Measurements from ENCODE around the gene GALNT5. TPM values are rescaled to one million over a fixed set of nuclear protein-coding genes. Genes with fewer than 3 reads are reported as not detected.

GALNT5 gene
- total RNA-seq, 1 donor from 2014 or later, result 0.19 TPM

DNA sequence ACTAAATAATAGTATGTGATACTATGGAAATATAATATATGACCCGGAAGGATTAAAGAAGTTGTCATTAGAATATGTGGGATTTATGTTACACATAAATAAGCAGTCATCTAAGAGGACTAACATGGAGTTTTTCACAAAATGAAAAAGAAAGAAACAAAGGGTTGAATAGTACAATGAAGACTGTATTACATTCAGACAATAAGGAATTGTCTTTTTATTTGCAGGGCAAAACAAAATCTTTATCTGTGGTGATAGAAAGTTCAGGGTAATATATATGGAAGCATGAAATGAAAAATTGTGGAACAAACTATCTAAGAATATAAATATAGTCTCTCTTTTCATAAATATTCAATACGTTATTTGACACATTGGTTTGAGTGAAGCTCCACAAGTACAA lies 62.3 kb downstream of the GALNT5 start:
- no peaks in the 10 kb centered on the region for H3K27me3 ChIP-seq (ENCODE audit: low read depth)
- no peak overlapping the region for H3K4me3 ChIP-seq
- H3K27ac ChIP-seq (replicated peaks), result no peak overlapping the region
- H3K9me3 ChIP-seq (replicated peaks), result no peaks in the 10 kb centered on the region
- no peaks in the 10 kb centered on the region for H3K36me3 ChIP-seq
- DNase-seq, result no peak
- TF ChIP-seq, protein P1, sequence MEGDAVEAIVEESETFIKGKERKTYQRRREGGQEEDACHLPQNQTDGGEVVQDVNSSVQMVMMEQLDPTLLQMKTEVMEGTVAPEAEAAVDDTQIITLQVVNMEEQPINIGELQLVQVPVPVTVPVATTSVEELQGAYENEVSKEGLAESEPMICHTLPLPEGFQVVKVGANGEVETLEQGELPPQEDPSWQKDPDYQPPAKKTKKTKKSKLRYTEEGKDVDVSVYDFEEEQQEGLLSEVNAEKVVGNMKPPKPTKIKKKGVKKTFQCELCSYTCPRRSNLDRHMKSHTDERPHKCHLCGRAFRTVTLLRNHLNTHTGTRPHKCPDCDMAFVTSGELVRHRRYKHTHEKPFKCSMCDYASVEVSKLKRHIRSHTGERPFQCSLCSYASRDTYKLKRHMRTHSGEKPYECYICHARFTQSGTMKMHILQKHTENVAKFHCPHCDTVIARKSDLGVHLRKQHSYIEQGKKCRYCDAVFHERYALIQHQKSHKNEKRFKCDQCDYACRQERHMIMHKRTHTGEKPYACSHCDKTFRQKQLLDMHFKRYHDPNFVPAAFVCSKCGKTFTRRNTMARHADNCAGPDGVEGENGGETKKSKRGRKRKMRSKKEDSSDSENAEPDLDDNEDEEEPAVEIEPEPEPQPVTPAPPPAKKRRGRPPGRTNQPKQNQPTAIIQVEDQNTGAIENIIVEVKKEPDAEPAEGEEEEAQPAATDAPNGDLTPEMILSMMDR (IDR thresholded peaks at IDR 0.05; ENCODE audit: borderline replicate concordance), result no peak
- intact Hi-C loops (cut with micrococcal nuclease), result loop anchor here (10.0 kb wide), 1 partner anchor 175 kb away; no protein-coding TSS in a partner anchor
- H3K4me1 ChIP-seq, result no peaks in the 10 kb centered on the region

DNA sequence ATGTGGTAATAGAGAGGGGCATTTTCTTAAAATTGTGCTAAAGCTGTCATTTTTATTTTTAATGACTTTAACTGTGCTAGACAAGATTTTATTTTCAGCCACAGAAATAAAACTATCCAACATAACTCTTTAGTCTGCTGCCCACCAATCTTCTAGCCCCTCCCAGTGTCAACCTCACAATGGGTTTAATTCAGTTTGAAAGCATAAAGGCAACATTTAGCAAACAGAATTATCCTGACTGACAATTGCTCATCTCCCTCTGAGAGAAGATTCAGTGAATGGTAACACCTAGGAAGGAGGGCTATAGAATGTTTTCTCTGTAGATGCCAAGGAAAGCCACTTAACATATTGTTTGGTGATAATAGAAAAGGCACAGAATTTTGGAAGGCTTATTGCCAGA lies 62.9 kb downstream of the GALNT5 start:
- intact Hi-C loops (cut with micrococcal nuclease), result loop anchor here (10.0 kb wide), 1 partner anchor 174 kb away; no protein-coding TSS in a partner anchor
- no peaks in the 10 kb centered on the region for H3K27me3 ChIP-seq (ENCODE audit: low read depth)
- no peaks in the 10 kb centered on the region for H3K4me1 ChIP-seq
- TF ChIP-seq, protein P1 (IDR thresholded peaks at IDR 0.05; ENCODE audit: borderline replicate concordance), result no peak
- no peak overlapping the region for H3K4me3 ChIP-seq
- no peak for DNase-seq
- H3K9me3 ChIP-seq (replicated peaks), result no peaks in the 10 kb centered on the region
- no peak overlapping the region for H3K27ac ChIP-seq (replicated peaks)
- no peaks in the 10 kb centered on the region for H3K36me3 ChIP-seq

DNA sequence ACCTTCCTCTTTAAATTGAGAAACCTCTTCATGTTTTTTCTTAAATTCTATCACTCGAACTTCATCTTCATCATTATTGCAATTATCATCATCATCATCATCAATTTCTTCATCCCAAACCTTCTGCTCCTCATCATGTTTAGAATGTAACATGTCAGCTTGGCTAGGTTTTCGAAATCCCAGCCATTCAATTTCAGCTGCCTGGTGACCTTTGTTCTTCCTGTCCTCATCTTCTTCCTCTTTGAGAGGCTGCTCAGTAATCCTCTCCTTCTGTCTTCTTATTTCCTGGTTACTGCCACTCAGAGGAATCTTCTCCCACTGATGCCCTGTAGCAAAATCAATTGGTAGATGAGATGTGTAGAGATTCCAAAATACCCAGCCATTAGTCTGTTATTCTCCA lies 64.0 kb downstream of the GALNT5 start:
- H3K36me3 ChIP-seq, result no peaks in the 10 kb centered on the region
- no peak for DNase-seq
- no peak overlapping the region for H3K27ac ChIP-seq (replicated peaks)
- no peaks in the 10 kb centered on the region for H3K27me3 ChIP-seq (ENCODE audit: low read depth)
- H3K4me3 ChIP-seq, result no peak overlapping the region
- no peaks in the 10 kb centered on the region for H3K9me3 ChIP-seq (replicated peaks)
- TF ChIP-seq, protein P1 (IDR thresholded peaks at IDR 0.05; ENCODE audit: borderline replicate concordance), result no peak
- H3K4me1 ChIP-seq, result peaks cover 1% of the 10 kb centered on the region
- intact Hi-C loops (cut with micrococcal nuclease), result loop anchor here (10.0 kb wide), 1 partner anchor 173 kb away; no protein-coding TSS in a partner anchor

DNA sequence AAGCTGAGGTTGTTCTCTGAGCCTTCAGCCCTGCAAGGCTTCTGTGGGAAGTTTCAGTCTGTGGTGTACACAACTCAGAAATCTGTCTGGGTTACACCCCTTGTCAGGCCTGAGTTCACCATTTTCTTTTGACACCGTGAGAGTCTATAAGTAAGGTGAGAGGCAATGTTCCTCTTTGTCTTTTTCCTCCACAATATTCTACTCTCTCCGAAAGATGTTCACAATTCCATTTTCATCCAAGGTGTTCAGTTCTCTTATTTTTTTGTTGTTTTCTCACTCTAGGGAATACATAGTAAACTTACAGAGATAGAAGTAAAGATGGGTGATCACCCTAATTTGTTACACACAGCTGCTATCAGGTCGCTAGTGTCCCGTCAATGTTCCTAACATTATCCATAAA lies 64.9 kb downstream of the GALNT5 start:
- H3K36me3 ChIP-seq, result no peaks in the 10 kb centered on the region
- peaks cover 11% of the 10 kb centered on the region for H3K4me1 ChIP-seq
- DNase-seq, result no peak
- H3K9me3 ChIP-seq (replicated peaks), result no peaks in the 10 kb centered on the region
- H3K27me3 ChIP-seq (ENCODE audit: low read depth), result no peaks in the 10 kb centered on the region
- intact Hi-C loops (cut with micrococcal nuclease), result loop anchor here (10.0 kb wide), 1 partner anchor 172 kb away; no protein-coding TSS in a partner anchor
- H3K27ac ChIP-seq (replicated peaks), result no peak overlapping the region
- TF ChIP-seq, protein P1 (IDR thresholded peaks at IDR 0.05; ENCODE audit: borderline replicate concordance), result no peak
- H3K4me3 ChIP-seq, result no peak overlapping the region

DNA sequence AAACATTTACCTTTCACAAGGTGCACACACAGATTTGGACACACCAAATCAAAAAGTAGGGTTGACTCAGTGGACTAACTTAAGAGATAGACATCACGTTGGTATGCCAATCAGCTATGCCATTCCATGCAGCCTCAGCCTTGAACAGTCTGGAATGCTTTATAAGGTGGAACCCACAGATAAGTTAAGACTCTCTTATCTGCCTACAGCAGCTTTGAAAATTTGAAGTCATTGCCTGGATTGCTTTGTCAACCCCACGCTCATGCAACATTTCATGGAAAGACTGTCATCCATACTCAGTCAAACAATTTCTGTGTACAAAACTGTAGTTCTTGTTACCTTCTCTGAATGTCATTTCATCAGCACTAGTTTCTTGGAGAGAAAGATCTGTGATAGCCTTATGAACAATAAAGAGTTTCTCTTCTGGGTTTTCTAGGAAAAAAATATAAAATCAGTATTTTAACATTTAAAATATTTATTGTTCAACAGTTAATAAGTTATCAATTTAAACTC lies 66.9 kb downstream of the GALNT5 start:
- peaks cover 19% of the 10 kb centered on the region for H3K4me1 ChIP-seq
- no peak for DNase-seq
- H3K4me3 ChIP-seq, result no peak overlapping the region
- intact Hi-C loops (cut with micrococcal nuclease), result loop anchor here (10.0 kb wide), 1 partner anchor 170 kb away; no protein-coding TSS in a partner anchor
- H3K9me3 ChIP-seq (replicated peaks), result no peaks in the 10 kb centered on the region
- H3K27ac ChIP-seq (replicated peaks), result no peak overlapping the region
- no peaks in the 10 kb centered on the region for H3K27me3 ChIP-seq (ENCODE audit: low read depth)
- H3K36me3 ChIP-seq, result no peaks in the 10 kb centered on the region
- TF ChIP-seq, protein P1 (IDR thresholded peaks at IDR 0.05; ENCODE audit: borderline replicate concordance), result no peak

Data from left ventricle myocardium inferior (tissue), 1 donor.